Panc1 (cell line): ENCODE data around the gene UBE2R2. TPM values are rescaled to one million over a fixed set of nuclear protein-coding genes. Genes with fewer than 3 reads are reported as not detected.
"Not testable (repeated sequence)": the region's sequence is repeated elsewhere in the genome, so short reads cannot be mapped to it uniquely, and the experiment has no call there.

ENCODE experiments used
- ATAC-seq: fragments of 200-7000 bp; cut with Tn5 transposase; 2 replicates; pipeline ENCODE4 v1.9.1; 2020; ENCODE audit warnings: mild to moderate bottlenecking, moderate library complexity
- BruUV-seq: library from RNA; stranded (reverse); fragments of 400-500 nt; replicated peaks from 2 replicates; lab custom pipeline; 2021; lab: Mats Ljungman, UMichigan
- CTCF ChIA-PET: fragments of 300-600 bp; sonication (Branson Sonifier 250); formaldehyde crosslinking; loops from one replicate; lab custom pipeline; 2022; ENCODE audit warnings: antibody characterized with exemption; lab: Charles Lee
- POLR2A ChIA-PET: fragments of 300-600 bp; sonication (Branson Sonifier 250); formaldehyde crosslinking; loops from one replicate; lab custom pipeline; 2022; ENCODE audit warnings: antibody characterized with exemption; lab: Charles Lee
- DNase-seq: peaks from one replicate; pipeline ENCODE4 v3.0.0-alpha.2; 2010; ENCODE audit warnings: low read depth, low spot score
- H3K27ac ChIP-seq: 2 replicates; pipeline ENCODE4 v1.5.1; 2011; ENCODE audit warnings: mild to moderate bottlenecking, low read length, inconsistent platforms
- H3K27me3 ChIP-seq: fragments of 200-500 bp; sonication (Bioruptor generic); 2 replicates; pipeline ENCODE4 v1.6.0; 2014; ENCODE audit warnings: low read length, inconsistent platforms; ENCODE audit not compliant: control insufficient read depth, insufficient read depth
- H3K36me3 ChIP-seq: fragments of 200-500 bp; sonication (Bioruptor generic); 2 replicates; pipeline ENCODE4 v1.5.1; 2014; ENCODE audit warnings: inconsistent platforms, mild to moderate bottlenecking, low read length, moderate library complexity; ENCODE audit not compliant: control insufficient read depth, insufficient read depth
- H3K4me1 ChIP-seq: 2 replicates; pipeline ENCODE4 v1.5.1; 2011; ENCODE audit warnings: inconsistent platforms, mild to moderate bottlenecking, low read length, moderate library complexity; ENCODE audit not compliant: control insufficient read depth, insufficient read depth
- H3K4me3 ChIP-seq, 2 experiments: 2 replicates each; pipeline ENCODE4 v1.5.1; 2011 to 2012; ENCODE audit warnings: low read depth in 2 of 2, low read length in 2 of 2, mild to moderate bottlenecking in 2 of 2, inconsistent platforms in 1 of 2, moderate library complexity in 1 of 2
- H3K9me3 ChIP-seq: fragments of 200-500 bp; sonication (Bioruptor generic); 2 replicates; pipeline ENCODE4 v1.5.1; 2014; ENCODE audit warnings: low read depth, mild to moderate bottlenecking, inconsistent platforms, low read length, moderate library complexity; ENCODE audit not compliant: control insufficient read depth, insufficient read depth
- POLR2AphosphoS5 ChIP-seq: IDR thresholded peaks from 2 replicates; pipeline ENCODE4 v1.6.1; 2012; ENCODE audit warnings: mild to moderate bottlenecking, low read depth, low read length, moderate library complexity
- REST ChIP-seq, 2 experiments: IDR thresholded peaks; 2 replicates each; pipeline ENCODE4 v1.6.1; 2011 to 2012; ENCODE audit warnings: low read depth in 2 of 2, control low read depth in 1 of 2, low read length in 1 of 2, mild to moderate bottlenecking in 1 of 2, moderate library complexity in 1 of 2; ENCODE audit not compliant: insufficient read depth in 1 of 2
- SIN3A ChIP-seq: IDR thresholded peaks from 2 replicates; pipeline ENCODE4 v1.6.1; 2012; ENCODE audit warnings: low read depth, mild to moderate bottlenecking, low read length, moderate library complexity, borderline replicate concordance; ENCODE audit not compliant: insufficient read depth
- TCF7L2 ChIP-seq: IDR thresholded peaks from 2 replicates; pipeline ENCODE4 v1.6.1; 2011; ENCODE audit warnings: mild to moderate bottlenecking, low read depth, low read length, inconsistent platforms
- in situ Hi-C: cut with HindIII; loops from 2 replicates; pipeline ENCODE4 v1.10.0; 2016; ENCODE audit warnings: low sequenced_read_pairs, low pct_unique_long_range_greater_than_20kb
- intact Hi-C: fragments of 100-400 bp; cut with micrococcal nuclease; formaldehyde crosslinking; loops from one replicate; pipeline ENCODE4 v1.10.0; 2022; ENCODE audit not compliant: unreplicated experiment
- total RNA-seq: library from RNA; stranded (reverse); gene quantifications from one replicate; pipeline ENCODE4 v1.2.1, GENCODE V29; 2021; ENCODE audit not compliant: unreplicated experiment
- TF ChIP-seq, protein P1 (sequence below): fragments of 450-650 bp; IDR thresholded peaks from 2 replicates; pipeline ENCODE4 v1.5.1; 2017; ENCODE audit warnings: mild to moderate bottlenecking

Gene UBE2R2
- total RNA-seq, 1 experiment from 2014 or later, result 67.2 TPM

- Histone ChIP-seq H3K4me1 (peaks cover 4% of the 10 kb centered on the region; the same call in 1 of the 2 replicates), H3K9me3 (no peaks in the 10 kb centered on the region), H3K27me3 (0 out of 2 replicates have a peak, but pooled peaks cover 2% of the 10 kb centered on the region), H3K27ac (no peak overlapping the region), H3K36me3 (no peaks in the 10 kb centered on the region), H3K4me3 (no peak overlapping the region)
- BruUV-seq, result no TSS peak
- no peak for TF ChIP-seq REST (IDR thresholded peaks at IDR 0.05; ENCODE audit: insufficient read depth in 1 of 2, low read depth in 2 of 2, low read length in 1 of 2)
- TF ChIP-seq, protein P1, sequence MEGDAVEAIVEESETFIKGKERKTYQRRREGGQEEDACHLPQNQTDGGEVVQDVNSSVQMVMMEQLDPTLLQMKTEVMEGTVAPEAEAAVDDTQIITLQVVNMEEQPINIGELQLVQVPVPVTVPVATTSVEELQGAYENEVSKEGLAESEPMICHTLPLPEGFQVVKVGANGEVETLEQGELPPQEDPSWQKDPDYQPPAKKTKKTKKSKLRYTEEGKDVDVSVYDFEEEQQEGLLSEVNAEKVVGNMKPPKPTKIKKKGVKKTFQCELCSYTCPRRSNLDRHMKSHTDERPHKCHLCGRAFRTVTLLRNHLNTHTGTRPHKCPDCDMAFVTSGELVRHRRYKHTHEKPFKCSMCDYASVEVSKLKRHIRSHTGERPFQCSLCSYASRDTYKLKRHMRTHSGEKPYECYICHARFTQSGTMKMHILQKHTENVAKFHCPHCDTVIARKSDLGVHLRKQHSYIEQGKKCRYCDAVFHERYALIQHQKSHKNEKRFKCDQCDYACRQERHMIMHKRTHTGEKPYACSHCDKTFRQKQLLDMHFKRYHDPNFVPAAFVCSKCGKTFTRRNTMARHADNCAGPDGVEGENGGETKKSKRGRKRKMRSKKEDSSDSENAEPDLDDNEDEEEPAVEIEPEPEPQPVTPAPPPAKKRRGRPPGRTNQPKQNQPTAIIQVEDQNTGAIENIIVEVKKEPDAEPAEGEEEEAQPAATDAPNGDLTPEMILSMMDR, result no peak
- ChIA-PET POLR2A (no interaction called here), CTCF (interaction anchor here (0.6 kb wide), 1 partner anchor 16 kb away, joined by 3 read pairs; no protein-coding TSS in a partner anchor)
- ATAC-seq (no peak), DNase-seq (no peak)
- intact Hi-C loops, result no loop called here
- in situ Hi-C loops, result no loop called here
Observed at GRCh38 chr9:33791117-33791516, 25.8 kb upstream of the UBE2R2 start.

GRCh38 chr9:33793496-33793895 lies 23.5 kb upstream of the UBE2R2 start:
- H3K9me3 ChIP-seq, POLR2A ChIA-PET, in situ Hi-C loops, H3K4me1 ChIP-seq, H3K27ac ChIP-seq, H3K4me3 ChIP-seq, H3K36me3 ChIP-seq, intact Hi-C loops, CTCF ChIA-PET, ATAC-seq, H3K27me3 ChIP-seq, BruUV-seq, DNase-seq: not testable (repeated sequence)

- POLR2A ChIA-PET, result no interaction called here
- Histone ChIP-seq H3K36me3 (no peaks in the 10 kb centered on the region), H3K27ac (no peak overlapping the region), H3K4me1 (peaks cover 4% of the 10 kb centered on the region; the same call in 1 of the 2 replicates), H3K27me3 (0 out of 2 replicates have a peak, but pooled peaks cover 2% of the 10 kb centered on the region), H3K4me3 (no peak overlapping the region), H3K9me3 (no peaks in the 10 kb centered on the region)
- CTCF ChIA-PET, result no interaction called here
- ATAC-seq (no peak), DNase-seq (no peak)
- intact Hi-C loops (no loop called here), in situ Hi-C loops (no loop called here)
- no TSS peak for BruUV-seq
- TF ChIP-seq TCF7L2 (no peak), POLR2AphosphoS5 (no peak), REST (IDR thresholded peaks at IDR 0.05; ENCODE audit: insufficient read depth in 1 of 2, low read depth in 2 of 2, low read length in 1 of 2) (no peak), SIN3A (no peak)
Observed at GRCh38 chr9:33794560-33794959, 22.4 kb upstream of the UBE2R2 start.
